CD4-positive, alpha-beta T cell (primary cell): ENCODE results near the gene AMPH. TPM values are rescaled to one million over a fixed set of nuclear protein-coding genes. Genes with fewer than 3 reads are reported as not detected.
"Not testable (repeated sequence)": the region's sequence is repeated elsewhere in the genome, so short reads cannot be mapped to it uniquely, and the experiment has no call there.

Experiments used
- ATAC-seq: fragments of 200-7000 bp; cut with Tn5 transposase; one replicate; pipeline ENCODE4 v1.10.0; 2022; ENCODE audit warnings: mild to moderate bottlenecking; ENCODE audit not compliant: poor library complexity
- CTCF ChIA-PET: fragments of 350-600 bp; sonication (Branson Sonifier 250); formaldehyde crosslinking; loops from one replicate; lab custom pipeline; 2021; ENCODE audit warnings: antibody characterized with exemption, inconsistent platforms; lab: Charles Lee
- POLR2A ChIA-PET: fragments of 350-600 bp; sonication (Branson Sonifier 250); formaldehyde crosslinking; loops from one replicate; lab custom pipeline; 2021; ENCODE audit warnings: antibody characterized with exemption, inconsistent platforms; lab: Charles Lee
- DNase-seq, 14 experiments: peaks; one replicate each; pipeline ENCODE4 v3.0.0-alpha.2; 2013 to 2020; ENCODE audit warnings: mixed read lengths in 2 of 14
- H3K27ac ChIP-seq, 2 donors: one replicate each; pipeline versions ENCODE4 v1.5.1 to v1.7.0; 2013; ENCODE audit warnings: low read length in 2 of 2, low read depth in 1 of 2, mild to moderate bottlenecking in 1 of 2
- H3K27me3 ChIP-seq, 2 experiments: 1 replicate in 1 of 2; 2 replicates in 1 of 2; pipeline versions ENCODE4 v1.6.1 to v1.7.0; 2013; ENCODE audit warnings: low read length in 2 of 2, control low read depth in 1 of 2, mild to moderate bottlenecking in 1 of 2, moderate library complexity in 1 of 2; ENCODE audit not compliant: insufficient read depth in 2 of 2, control insufficient read depth in 1 of 2
- H3K36me3 ChIP-seq: one replicate; pipeline ENCODE4 v1.6.1; 2013; ENCODE audit warnings: low read length, control low read depth; ENCODE audit not compliant: insufficient read depth
- H3K4me1 ChIP-seq: one replicate; pipeline ENCODE4 v1.6.1; 2013; ENCODE audit warnings: low read length, control low read depth; ENCODE audit not compliant: insufficient read depth
- H3K4me3 ChIP-seq: one replicate; pipeline ENCODE4 v1.5.1; 2013; ENCODE audit warnings: mild to moderate bottlenecking, low read length, moderate library complexity
- H3K9me3 ChIP-seq, 2 experiments: 1 replicate in 1 of 2; 2 replicates in 1 of 2; pipeline versions ENCODE4 v1.6.1 to v1.7.0; 2013; ENCODE audit warnings: low read length in 2 of 2, mild to moderate bottlenecking in 2 of 2, control low read depth in 1 of 2, moderate library complexity in 1 of 2; ENCODE audit not compliant: control insufficient read depth in 1 of 2, insufficient read depth in 1 of 2
- H3K27ac Mint-ChIP-seq: one replicate; pipeline ENCODE4 v1.8.0; 2020; ENCODE audit warnings: mixed read lengths
- H3K27me3 Mint-ChIP-seq: one replicate; pipeline ENCODE4 v1.8.0; 2021; ENCODE audit warnings: mixed read lengths
- H3K36me3 Mint-ChIP-seq: one replicate; pipeline ENCODE4 v1.8.0; 2021; ENCODE audit warnings: low read depth, mixed read lengths
- H3K4me1 Mint-ChIP-seq: one replicate; pipeline ENCODE4 v1.8.0; 2021; ENCODE audit warnings: low read depth, mixed read lengths
- H3K4me3 Mint-ChIP-seq: one replicate; pipeline ENCODE4 v1.8.0; 2020; ENCODE audit warnings: mild to moderate bottlenecking, mixed read lengths
- H3K9me3 Mint-ChIP-seq: one replicate; pipeline ENCODE4 v1.8.0; 2020; ENCODE audit warnings: mixed read lengths
- CTCF ChIP-seq: fragments of 200-600 bp; IDR thresholded peaks from one replicate; pipeline ENCODE4 v1.8.0; 2022; ENCODE audit warnings: antibody characterized with exemption, mild to moderate bottlenecking
- intact Hi-C, 2 experiments: fragments of 100-400 bp; cut with DNase I in 1 of 2; cut with micrococcal nuclease in 1 of 2; formaldehyde crosslinking; loops; one replicate each; pipeline versions ENCODE4 v1.15.1 to v1.9.0; 2023 to 2025; cut with DNase I, micrococcal nuclease
- total RNA-seq, 174 experiments: library from RNA in 2 of 174; stranded (reverse) in 2 of 174; gene quantifications; one replicate each; pipeline ENCODE4 v1.2.3 and lab custom pipeline; 2021 to 2026

AMPH gene
- total RNA-seq, 2 experiments from 2014 or later: not detected

- H3K27me3 Mint-ChIP-seq, H3K9me3 ChIP-seq, H3K36me3 ChIP-seq, H3K27me3 ChIP-seq, intact Hi-C loops, H3K9me3 Mint-ChIP-seq: not testable (repeated sequence)
- peak; percentile 45 for ATAC-seq
- ChIA-PET POLR2A (interaction anchor here (1.0 kb wide), 1 partner anchor 19 kb away, joined by 3 read pairs; no protein-coding TSS in a partner anchor), CTCF (interaction anchor here (1.0 to 2.0 kb wide), 4 partner anchors 10 to 148 kb away, joined by 4 to 8 read pairs (median 5); no protein-coding TSS in a partner anchor)
- H3K4me1 Mint-ChIP-seq: peaks cover 83% of the 10 kb centered on the region
- peak; percentile 77 for TF ChIP-seq CTCF
- H3K36me3 Mint-ChIP-seq: peaks cover 33% of the 10 kb centered on the region
- peaks cover 47% of the 10 kb centered on the region for H3K4me1 ChIP-seq
- DNase-seq: peak; percentile 59 to 84 (median 72)
- peak overlapping the region; percentile 94 for H3K27ac Mint-ChIP-seq
- H3K4me3 ChIP-seq: peak overlapping the region; percentile 51
- peak overlapping the region; percentile 60 to 68 for H3K27ac ChIP-seq
- peak overlapping the region; percentile 89 for H3K4me3 Mint-ChIP-seq
Observed at GRCh38 chr7:38363379-38363778, 267.8 kb downstream of the AMPH start.

- intact Hi-C loops: not testable (repeated sequence)
- H3K4me1 ChIP-seq: peaks cover 40% of the 10 kb centered on the region
Observed at GRCh38 chr7:38362611-38363237, 268.4 kb downstream of the AMPH start.

GRCh38 chr7:38360776-38361175, 270.4 kb downstream of the AMPH start:
- ChIA-PET CTCF (interaction anchor here (1.4 to 1.6 kb wide), 2 partner anchors 9 to 15 kb away, joined by 4 to 6 read pairs; no protein-coding TSS in a partner anchor), POLR2A (no interaction called here)
- TF ChIP-seq CTCF: no peak
- no peak for ATAC-seq
- H3K9me3 ChIP-seq: no peaks in the 10 kb centered on the region
- Mint-ChIP-seq H3K36me3 (peaks cover 35% of the 10 kb centered on the region), H3K27ac (peak overlapping the region; percentile 94), H3K4me1 (peaks cover 70% of the 10 kb centered on the region), H3K27me3 (no peaks in the 10 kb centered on the region), H3K9me3 (no peaks in the 10 kb centered on the region), H3K4me3 (peak overlapping the region; percentile 93)
- peak overlapping the region in 1 of 2 donors; percentile 5 for H3K27ac ChIP-seq
- DNase-seq: no peak
- peak overlapping the region; percentile 61 for H3K4me3 ChIP-seq
- intact Hi-C loops: no loop called here
- H3K4me1 ChIP-seq: peaks cover 36% of the 10 kb centered on the region
- H3K36me3 ChIP-seq: no peaks in the 10 kb centered on the region
- H3K27me3 ChIP-seq: no peaks in the 10 kb centered on the region

More at GRCh38 chr7:38362611-38363237, 268.4 kb downstream of the AMPH start:
- ChIA-PET CTCF (interaction anchor here (1.0 to 2.0 kb wide), 4 partner anchors 11 to 147 kb away, joined by 4 to 8 read pairs (median 5); no protein-coding TSS in a partner anchor), POLR2A (interaction anchor here (1.0 kb wide), 1 partner anchor 18 kb away, joined by 3 read pairs; no protein-coding TSS in a partner anchor)
- peaks cover 81% of the 10 kb centered on the region for H3K4me1 Mint-ChIP-seq
- H3K4me3 ChIP-seq: peak overlapping the region; percentile 51
- H3K36me3 Mint-ChIP-seq: peaks cover 35% of the 10 kb centered on the region
- H3K27me3 ChIP-seq, H3K9me3 ChIP-seq, H3K27me3 Mint-ChIP-seq, H3K36me3 ChIP-seq, H3K9me3 Mint-ChIP-seq: not testable (repeated sequence)
- DNase-seq: peak in 11 of 14 experiments; percentile 28 to 72 (median 53)
- ATAC-seq: peak; percentile 50
- peak overlapping the region; percentile 94 for H3K27ac Mint-ChIP-seq
- H3K4me3 Mint-ChIP-seq: peak overlapping the region; percentile 89
- H3K27ac ChIP-seq: peak overlapping the region; percentile 60 to 68
